ENCODE measurements around the gene RAB4B.
"Not testable (repeated sequence)": the region's sequence is repeated elsewhere in the genome, so short reads cannot be mapped to it uniquely, and the experiment has no call there.

The RAB4B gene

GRCh38 chr19:40750874-40751537, 27.0 kb upstream of the RAB4B start, which contains the start of gene SNRPA:
Gene SNRPA (plus strand): TSS chr19:40751203. CDS start chr19:40751409, 206 bp downstream.
- peak; percentile 98 for DNase-seq

GRCh38 chr19:40752257-40752781, 25.7 kb upstream of the RAB4B start:
- DNase-seq = peak; percentile 31

- DNase-seq = peak; percentile 78
Measured at GRCh38 chr19:40754611-40755247, 23.3 kb upstream of the RAB4B start.

- no peak for DNase-seq
Measured at GRCh38 chr19:40755248-40755624, 22.8 kb upstream of the RAB4B start.

- no peak for DNase-seq
Measured at GRCh38 chr19:40755791-40756190, 22.3 kb upstream of the RAB4B start.

GRCh38 chr19:40756502-40757110, 21.4 kb upstream of the RAB4B start:
- peak; percentile 42 for DNase-seq

GRCh38 chr19:40758491-40758890, 19.6 kb upstream of the RAB4B start:
- no peak for DNase-seq

GRCh38 chr19:40759352-40759751, 18.7 kb upstream of the RAB4B start:
- no peak for DNase-seq

- no peak for DNase-seq
Measured at GRCh38 chr19:40762754-40763470, 15.1 kb upstream of the RAB4B start.

- DNase-seq = no peak
Measured at GRCh38 chr19:40763526-40763925, 14.5 kb upstream of the RAB4B start.

GRCh38 chr19:40763963-40764362, 14.1 kb upstream of the RAB4B start:
- no peak for DNase-seq

GRCh38 chr19:40766385-40766784, 11.7 kb upstream of the RAB4B start:
- not testable (repeated sequence) for DNase-seq

GRCh38 chr19:40768869-40769268, 9.2 kb upstream of the RAB4B start:
- no peak for DNase-seq

GRCh38 chr19:40771101-40771862, 6.8 kb upstream of the RAB4B start:
- DNase-seq = peak; percentile 27

- no peak for DNase-seq
Measured at GRCh38 chr19:40774916-40775631, 3.0 kb upstream of the RAB4B start, which contains the start of gene MIA. Gene MIA (plus strand): TSS chr19:40775521. CDS start chr19:40775543, 22 bp downstream.

- DNase-seq = no peak
Measured at GRCh38 chr19:40775632-40776022, 2.4 kb upstream of the RAB4B start.

GRCh38 chr19:40776364-40776763, 1.7 kb upstream of the RAB4B start:
- DNase-seq = no peak

- peak; percentile 96 for DNase-seq
Measured at GRCh38 chr19:40776932-40777644, 959 bp upstream of the RAB4B start.

GRCh38 chr19:40777645-40777936, 456 bp upstream of the RAB4B start:
- no peak for DNase-seq

GRCh38 chr19:40778706-40779284, 748 bp downstream of the RAB4B start:
- DNase-seq = no peak

GRCh38 chr19:40780582-40780981, 2.5 kb downstream of the RAB4B start:
- no peak for DNase-seq
